Activated CD4-positive, alpha-beta T cell treated with anti-CD3 and anti-CD28 coated beads, Interleukin-2, amount 50 U/mL, for 4 hours (primary cell): ENCODE data around the gene SBNO1.

ENCODE experiments used
- DNase-seq, 2 experiments: peaks; one replicate each; pipeline ENCODE4 v3.0.0-alpha.2; 2020

Gene SBNO1

DNA sequence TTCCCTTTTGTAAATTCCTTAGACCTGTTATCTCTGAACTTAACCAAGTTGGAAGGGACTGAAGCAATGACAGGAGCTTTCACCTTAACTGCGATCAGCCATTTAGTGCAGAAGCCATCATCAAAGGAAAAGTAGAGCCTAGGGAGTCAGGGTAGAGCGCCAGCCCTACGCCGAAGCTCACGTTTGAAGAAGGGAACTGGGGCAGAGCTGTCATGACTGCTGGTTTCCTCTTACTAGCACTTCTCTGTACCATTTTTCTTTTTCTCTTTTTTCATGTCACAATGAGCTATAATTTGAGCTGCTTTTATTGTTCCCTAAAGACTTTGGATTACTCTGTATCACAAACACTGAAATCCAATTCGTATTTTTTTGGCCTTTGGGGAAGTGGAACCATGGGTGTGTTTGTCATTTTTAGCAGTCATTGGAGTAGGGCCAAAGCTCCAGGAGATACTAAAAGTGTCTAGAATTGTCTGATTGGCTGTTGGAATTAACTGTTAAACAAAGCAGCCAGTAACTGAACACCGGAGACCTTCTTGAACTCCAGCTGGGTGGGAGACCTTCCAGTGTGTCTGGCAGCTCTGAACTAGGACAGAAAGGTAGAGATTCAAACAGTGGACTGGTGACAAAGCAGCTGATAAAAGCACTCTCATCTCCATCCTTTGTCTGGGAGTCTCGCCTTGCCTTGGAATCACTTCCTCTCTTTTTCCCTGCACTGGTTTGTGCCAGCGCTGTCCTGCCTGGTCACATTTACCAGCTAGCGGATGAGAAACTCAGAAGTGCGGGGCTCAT, 122.3 kb downstream of the SBNO1 start:
- DNase-seq: no peak
